Right lobe of liver (tissue), 6 donors: ENCODE data around the gene EDNRB. TPM values are rescaled to one million over a fixed set of nuclear protein-coding genes. Genes with fewer than 3 reads are reported as not detected.

Source experiments
- ATAC-seq, 4 donors: fragments of 200-7000 bp; cut with Tn5 transposase; one replicate each; pipeline ENCODE4 v1.9.1; 2020; ENCODE audit warnings: mild to moderate bottlenecking in 4 of 4, moderate library complexity in 4 of 4
- DNase-seq, 3 donors: peaks; one replicate each; pipeline ENCODE4 v3.0.0-alpha.2; 2020
- H3K27ac ChIP-seq, 3 donors: fragments of 200-600 bp; one replicate each; pipeline ENCODE4 v1.8.0; 2022
- H3K27me3 ChIP-seq, 2 donors: fragments of 200-600 bp; one replicate each; pipeline ENCODE4 v1.8.0; 2022
- H3K36me3 ChIP-seq, 4 donors: fragments of 200-600 bp; sonication (generic) in 1 of 4; one replicate each; pipeline versions ENCODE4 v1.5.1 to v1.8.0; 2017 to 2022; ENCODE audit warnings: control low read depth in 1 of 4
- H3K4me1 ChIP-seq, 4 donors: fragments of 200-600 bp; sonication (generic) in 1 of 4; one replicate each; pipeline versions ENCODE4 v1.5.1 to v1.8.0; 2017 to 2022; ENCODE audit warnings: control low read depth in 1 of 4
- H3K4me3 ChIP-seq, 3 donors: fragments of 200-600 bp; one replicate each; pipeline ENCODE4 v1.8.0; 2022
- H3K9me3 ChIP-seq, 4 donors: fragments of 200-600 bp; sonication (generic) in 1 of 4; one replicate each; pipeline versions ENCODE4 v1.5.1 to v1.8.0; 2017 to 2022; ENCODE audit warnings: control low read depth in 1 of 4
- POLR2A ChIP-seq: fragments of 450-650 bp; IDR thresholded peaks from one replicate; pipeline ENCODE4 v1.6.1; 2017; ENCODE audit warnings: antibody characterized with exemption, mild to moderate bottlenecking
- WGBS: methylation state at CpG from one replicate; pipeline ENCODE4 v1.1.6; 2018; ENCODE audit warnings: low coverage, low lambda C conversion rate; ENCODE audit not compliant: insufficient coverage; ENCODE audit errors: missing lambda C conversion rate; 5-methylcytosine and 5-hydroxymethylcytosine counted together
- intact Hi-C, 2 donors: fragments of 100-400 bp; cut with DNase I; formaldehyde crosslinking; loops; one replicate each; pipeline versions ENCODE4 v1.11.2 to v1.14.1; 2022
- long read RNA-seq: library from polyadenylated mRNA; unstranded; transcript quantifications from one replicate; pipeline ENCODE4 v2.0.0, GENCODE V29; 2019
- total RNA-seq, 6 experiments: library from RNA; depleted of rRNA in 2 of 6; stranded (reverse); fragments of >200 nt in 2 of 6; fragmentation: NEBNext Ultra II Directional in 3 of 6; extraction: Animal tissue kit (Norgen Biotek cat#: 25700) in 3 of 6; gene quantifications; one replicate each; pipeline versions ENCODE4 v1.1.0 to v1.2.4, GENCODE V29; 2016 to 2023
- TF ChIP-seq, protein P1 (sequence below), 4 donors: fragments of 200-600 bp in 3 of 4; fragments of 450-650 bp in 1 of 4; IDR thresholded peaks; one replicate each; pipeline versions ENCODE4 v1.5.1 to v1.8.0; 2016 to 2022; ENCODE audit warnings: antibody characterized with exemption in 4 of 4, mild to moderate bottlenecking in 2 of 4
- donor health status: DM: no; HTN: yes; CAD: no.
- donor health status: DM: no; HTN: no; CAD: no.
- donor health status: DM: no; HTN: no; CAD: no.
- donor health status: DM: no; HTN: yes; CAD: no.
- donor health status: DM: no; HTN: yes; CAD: no.

EDNRB gene
- 10 to 100 TPM; 17.3 to 33.9 (median 23.1) TPM for total RNA-seq
- long read RNA-seq, full-length matches to known transcripts, result 2 of 5 reads
- long read RNA-seq, partial matches to known transcripts, result 3 of 5 reads
- long read RNA-seq, other reads (novel, unspliced or antisense), result 0 of 5 reads

- WGBS, result 2% methylated on average over 29 of the region's 60 CpGs
- ATAC-seq, result peak; percentile 59 to 70 (median 68)
- H3K27me3 ChIP-seq, result no peaks in the 10 kb centered on the region
- intact Hi-C loops, result no loop called here
- H3K36me3 ChIP-seq, result no peaks in the 10 kb centered on the region
- H3K4me1 ChIP-seq, result no peaks in the 10 kb centered on the region
- no peaks in the 10 kb centered on the region for H3K9me3 ChIP-seq
- peak; percentile 21 for TF ChIP-seq POLR2A
- TF ChIP-seq, protein P1, sequence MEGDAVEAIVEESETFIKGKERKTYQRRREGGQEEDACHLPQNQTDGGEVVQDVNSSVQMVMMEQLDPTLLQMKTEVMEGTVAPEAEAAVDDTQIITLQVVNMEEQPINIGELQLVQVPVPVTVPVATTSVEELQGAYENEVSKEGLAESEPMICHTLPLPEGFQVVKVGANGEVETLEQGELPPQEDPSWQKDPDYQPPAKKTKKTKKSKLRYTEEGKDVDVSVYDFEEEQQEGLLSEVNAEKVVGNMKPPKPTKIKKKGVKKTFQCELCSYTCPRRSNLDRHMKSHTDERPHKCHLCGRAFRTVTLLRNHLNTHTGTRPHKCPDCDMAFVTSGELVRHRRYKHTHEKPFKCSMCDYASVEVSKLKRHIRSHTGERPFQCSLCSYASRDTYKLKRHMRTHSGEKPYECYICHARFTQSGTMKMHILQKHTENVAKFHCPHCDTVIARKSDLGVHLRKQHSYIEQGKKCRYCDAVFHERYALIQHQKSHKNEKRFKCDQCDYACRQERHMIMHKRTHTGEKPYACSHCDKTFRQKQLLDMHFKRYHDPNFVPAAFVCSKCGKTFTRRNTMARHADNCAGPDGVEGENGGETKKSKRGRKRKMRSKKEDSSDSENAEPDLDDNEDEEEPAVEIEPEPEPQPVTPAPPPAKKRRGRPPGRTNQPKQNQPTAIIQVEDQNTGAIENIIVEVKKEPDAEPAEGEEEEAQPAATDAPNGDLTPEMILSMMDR (IDR thresholded peaks at IDR 0.05), result no peak
- H3K27ac ChIP-seq, result peak within 1 kb of the TSS; percentile 45 to 67 (median 60)
- peak; percentile 40 to 55 (median 50) for DNase-seq
- peak within 1 kb of the TSS; percentile 36 to 51 (median 46) for H3K4me3 ChIP-seq
These were observed at the start of gene EDNRB for GRCh38 chr13:77918391-77919245. TSS of gene EDNRB (minus strand) at chr13:77918831. CDS start at chr13:77918573, 258 bp downstream.

- WGBS, result 46% methylated on average over 2 of the region's 2 CpGs
- no peak overlapping the region for H3K4me3 ChIP-seq
These were observed 48.0 kb upstream of the EDNRB start for GRCh38 chr13:77966671-77967070.

DNA sequence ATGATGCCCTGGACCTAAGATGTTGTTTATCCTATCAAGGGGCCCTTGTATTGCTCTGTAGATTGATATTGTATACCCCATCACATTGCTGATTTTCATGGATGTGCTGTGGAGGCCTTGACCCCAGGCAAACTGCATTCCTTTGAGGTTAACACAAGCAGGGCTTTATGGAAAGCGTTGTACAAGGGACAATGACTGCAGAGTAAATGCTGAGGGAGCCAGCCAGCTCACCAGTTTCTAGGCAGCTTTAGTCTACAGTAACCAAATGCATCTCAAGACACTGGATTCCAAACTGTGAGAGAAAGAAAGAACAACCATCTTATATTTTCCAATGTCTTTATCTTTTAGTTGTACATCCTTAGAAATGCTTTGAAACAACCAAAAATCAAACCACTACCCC is 34.1 kb upstream of the EDNRB start:
- no peaks in the 10 kb centered on the region for H3K36me3 ChIP-seq
- H3K9me3 ChIP-seq, result peaks cover 0 to 6% (median 0%) of the 10 kb centered on the region in 4 donors
- H3K4me1 ChIP-seq, result no peaks in the 10 kb centered on the region
- TF ChIP-seq POLR2A, result no peak
- TF ChIP-seq, protein P1 (IDR thresholded peaks at IDR 0.05), result no peak
- DNase-seq (no peak), ATAC-seq (no peak)
- H3K27ac ChIP-seq, result no peak overlapping the region
- no peaks in the 10 kb centered on the region for H3K27me3 ChIP-seq
- intact Hi-C loops, result no loop called here
- WGBS, result 67% methylated on average over 1 of the region's 1 CpG
- no peak overlapping the region for H3K4me3 ChIP-seq

More at GRCh38 chr13:77966671-77967070, 48.0 kb upstream of the EDNRB start:
- Histone ChIP-seq H3K4me1 (no peaks in the 10 kb centered on the region), H3K9me3 (no peaks in the 10 kb centered on the region), H3K27ac (no peak overlapping the region), H3K27me3 (no peaks in the 10 kb centered on the region), H3K36me3 (no peaks in the 10 kb centered on the region)
- TF ChIP-seq, protein P1 (IDR thresholded peaks at IDR 0.05), result no peak
- no peak for TF ChIP-seq POLR2A
- ATAC-seq (no peak), DNase-seq (no peak)
- intact Hi-C loops, result no loop called here

DNA sequence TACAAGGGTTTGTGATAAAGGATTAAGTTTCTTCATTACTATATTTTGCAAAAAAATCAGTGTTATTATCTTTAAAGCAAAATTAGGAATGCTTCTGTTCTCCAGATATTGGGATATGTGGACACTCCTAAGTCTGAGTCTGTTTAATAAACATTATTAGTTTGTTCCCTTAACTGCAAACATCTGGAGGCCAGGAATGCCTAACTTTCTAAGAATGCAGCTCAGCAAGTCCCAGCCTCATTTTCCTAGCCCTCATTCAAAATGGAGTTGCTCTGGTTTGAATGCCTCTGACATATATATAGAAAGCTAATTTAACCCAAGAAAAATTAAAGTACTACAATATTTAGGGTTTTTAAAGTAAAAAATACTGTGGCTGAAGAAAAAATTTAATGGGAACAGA is 33.6 kb upstream of the EDNRB start:
- no peaks in the 10 kb centered on the region for H3K4me1 ChIP-seq
- no peaks in the 10 kb centered on the region for H3K36me3 ChIP-seq
- intact Hi-C loops, result no loop called here
- TF ChIP-seq, protein P1 (IDR thresholded peaks at IDR 0.05), result no peak
- no peak for TF ChIP-seq POLR2A
- ATAC-seq (no peak), DNase-seq (no peak)
- no peak overlapping the region for H3K27ac ChIP-seq
- H3K9me3 ChIP-seq, result peaks cover 0 to 6% (median 0%) of the 10 kb centered on the region in 4 donors
- no peak overlapping the region for H3K4me3 ChIP-seq
- H3K27me3 ChIP-seq, result no peaks in the 10 kb centered on the region
